Activated B cell treated with CpG ODN at 0.5 μM for 24 hours (primary cell): ENCODE data around the gene KHNYN. TPM values are rescaled to one million over a fixed set of nuclear protein-coding genes. Genes with fewer than 3 reads are reported as not detected.

ENCODE experiments used
- ATAC-seq: fragments of 200-7000 bp; cut with Tn5 transposase; one replicate; pipeline ENCODE4 v1.10.0; 2021; ENCODE audit warnings: low read depth, mild to moderate bottlenecking, moderate library complexity
- CTCF ChIA-PET: fragments of 350-600 bp; sonication (Branson Sonifier 250); formaldehyde crosslinking; loops from one replicate; lab custom pipeline; 2021; ENCODE audit warnings: antibody characterized with exemption; lab: Charles Lee
- POLR2A ChIA-PET: fragments of 350-600 bp; sonication (Branson Sonifier 250); formaldehyde crosslinking; loops from one replicate; lab custom pipeline; 2021; ENCODE audit warnings: antibody characterized with exemption; lab: Charles Lee
- DNase-seq: peaks from one replicate; pipeline ENCODE4 v3.0.0; 2022
- H3K27ac Mint-ChIP-seq: one replicate; pipeline ENCODE4 v1.8.0; 2020; ENCODE audit warnings: mixed read lengths
- H3K27me3 Mint-ChIP-seq: one replicate; pipeline ENCODE4 v1.8.0; 2021; ENCODE audit warnings: mixed read lengths
- H3K36me3 Mint-ChIP-seq: one replicate; pipeline ENCODE4 v1.8.0; 2021; ENCODE audit warnings: low read depth, mixed read lengths
- H3K4me1 Mint-ChIP-seq: one replicate; pipeline ENCODE4 v1.8.0; 2021; ENCODE audit warnings: mixed read lengths
- H3K4me3 Mint-ChIP-seq: one replicate; pipeline ENCODE4 v1.8.0; 2020; ENCODE audit warnings: mild to moderate bottlenecking, mixed read lengths
- H3K9me3 Mint-ChIP-seq: one replicate; pipeline ENCODE4 v1.8.0; 2020; ENCODE audit warnings: mixed read lengths
- intact Hi-C: fragments of 100-400 bp; cut with micrococcal nuclease; formaldehyde crosslinking; loops from one replicate; pipeline ENCODE4 v1.15.1; 2024
- total RNA-seq: library from RNA; stranded (reverse); gene quantifications from 2 replicates; pipeline ENCODE4 v1.2.3, GENCODE V29; 2022
- TF ChIP-seq, protein P1 (sequence below): fragments of 200-600 bp; IDR thresholded peaks from one replicate; pipeline ENCODE4 v1.8.0; 2022; ENCODE audit warnings: antibody characterized with exemption, mild to moderate bottlenecking

The KHNYN gene
- total RNA-seq, 1 donor from 2014 or later = 130 TPM

DNA sequence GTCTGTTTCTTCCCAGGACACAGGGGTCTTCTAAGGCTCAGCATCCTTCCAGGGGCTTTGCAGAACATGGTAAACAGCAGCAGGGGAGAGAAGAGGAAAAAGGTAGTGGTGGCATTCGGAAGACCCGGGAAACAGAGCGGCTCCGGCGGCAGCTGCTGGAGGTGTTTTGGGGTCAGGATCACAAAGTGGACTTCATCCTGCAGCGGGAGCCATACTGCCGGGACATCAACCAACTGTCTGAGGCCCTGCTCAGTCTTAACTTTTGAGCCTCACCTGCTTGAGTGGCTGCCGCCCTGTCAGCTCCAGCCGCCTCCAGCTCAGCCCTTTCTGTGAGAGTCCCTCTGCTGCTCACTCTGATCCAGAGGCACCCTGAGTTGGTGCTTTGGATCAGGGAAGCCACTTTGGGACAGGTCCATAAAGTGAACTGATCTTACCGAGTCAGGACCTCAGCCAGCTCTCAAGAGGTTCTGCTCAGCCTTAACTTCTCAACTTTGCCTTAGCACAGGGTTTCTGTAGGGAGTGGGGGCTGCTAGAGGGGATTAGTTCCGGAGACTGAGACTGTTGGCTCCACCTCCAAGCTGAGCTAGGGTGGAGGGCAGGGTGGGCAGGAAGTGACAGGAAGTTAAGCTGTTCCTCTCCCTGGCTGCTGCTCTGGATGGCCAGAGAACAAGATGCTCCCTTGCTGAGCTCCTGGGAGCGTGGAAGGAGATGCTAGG lies 7.4 kb downstream of the KHNYN start:
- ATAC-seq (no peak), DNase-seq (no peak)
- Mint-ChIP-seq H3K27me3 (no peaks in the 10 kb centered on the region), H3K27ac (peak overlapping the region; percentile 68), H3K4me1 (peaks cover 71% of the 10 kb centered on the region), H3K9me3 (no peaks in the 10 kb centered on the region), H3K4me3 (no peak overlapping the region), H3K36me3 (peaks cover 89% of the 10 kb centered on the region)
- ChIA-PET POLR2A (interaction anchor here (0.7 to 4.2 kb wide), 8 partner anchors 71 to 195 kb away, joined by 3 to 44 read pairs (median 6); partner anchors contain the start of genes ADCY4, LTB4R, RIPK3 and TINF2), CTCF (interaction anchor here (0.6 to 9.3 kb wide), 10 partner anchors 10 to 222 kb away, joined by 3 to 353 read pairs (median 4); partner anchors contain the start of genes ADCY4, CIDEB and MDP1)
- TF ChIP-seq, protein P1, sequence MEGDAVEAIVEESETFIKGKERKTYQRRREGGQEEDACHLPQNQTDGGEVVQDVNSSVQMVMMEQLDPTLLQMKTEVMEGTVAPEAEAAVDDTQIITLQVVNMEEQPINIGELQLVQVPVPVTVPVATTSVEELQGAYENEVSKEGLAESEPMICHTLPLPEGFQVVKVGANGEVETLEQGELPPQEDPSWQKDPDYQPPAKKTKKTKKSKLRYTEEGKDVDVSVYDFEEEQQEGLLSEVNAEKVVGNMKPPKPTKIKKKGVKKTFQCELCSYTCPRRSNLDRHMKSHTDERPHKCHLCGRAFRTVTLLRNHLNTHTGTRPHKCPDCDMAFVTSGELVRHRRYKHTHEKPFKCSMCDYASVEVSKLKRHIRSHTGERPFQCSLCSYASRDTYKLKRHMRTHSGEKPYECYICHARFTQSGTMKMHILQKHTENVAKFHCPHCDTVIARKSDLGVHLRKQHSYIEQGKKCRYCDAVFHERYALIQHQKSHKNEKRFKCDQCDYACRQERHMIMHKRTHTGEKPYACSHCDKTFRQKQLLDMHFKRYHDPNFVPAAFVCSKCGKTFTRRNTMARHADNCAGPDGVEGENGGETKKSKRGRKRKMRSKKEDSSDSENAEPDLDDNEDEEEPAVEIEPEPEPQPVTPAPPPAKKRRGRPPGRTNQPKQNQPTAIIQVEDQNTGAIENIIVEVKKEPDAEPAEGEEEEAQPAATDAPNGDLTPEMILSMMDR = no peak
- intact Hi-C loops = no loop called here

DNA sequence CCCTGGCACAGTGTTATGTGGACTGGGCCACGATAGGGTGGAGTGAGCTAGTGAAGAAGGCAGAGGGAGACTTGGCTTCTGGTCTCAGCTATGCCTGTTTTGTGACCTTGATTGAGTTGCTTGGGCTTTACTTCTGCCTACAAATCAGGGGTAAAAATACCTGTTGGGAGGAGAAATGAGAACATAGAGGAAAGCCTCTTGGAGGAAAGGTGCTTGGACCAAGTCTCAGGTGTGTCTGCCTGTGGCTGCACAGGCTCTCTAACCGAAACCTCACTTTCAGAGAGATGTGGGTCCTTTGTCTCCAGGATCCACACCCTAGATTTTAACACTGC lies 7.9 kb downstream of the KHNYN start:
- ATAC-seq = no peak
- peak overlapping the region; percentile 24 for H3K27ac Mint-ChIP-seq
- CTCF ChIA-PET = interaction anchor here (0.6 to 9.3 kb wide), 4 partner anchors 10 to 107 kb away, joined by 3 to 353 read pairs (median 26); partner anchors contain the start of gene ADCY4
- no peak overlapping the region for H3K4me3 Mint-ChIP-seq
- TF ChIP-seq, protein P1 = no peak
- intact Hi-C loops = no loop called here
- POLR2A ChIA-PET = interaction anchor here (1.8 to 4.2 kb wide), 4 partner anchors 72 to 195 kb away, joined by 6 to 44 read pairs (median 20); partner anchors contain the start of gene TINF2
- DNase-seq = no peak
- peaks cover 75% of the 10 kb centered on the region for H3K4me1 Mint-ChIP-seq
- H3K9me3 Mint-ChIP-seq = no peaks in the 10 kb centered on the region
- H3K27me3 Mint-ChIP-seq = no peaks in the 10 kb centered on the region
- peaks cover 91% of the 10 kb centered on the region for H3K36me3 Mint-ChIP-seq

DNA sequence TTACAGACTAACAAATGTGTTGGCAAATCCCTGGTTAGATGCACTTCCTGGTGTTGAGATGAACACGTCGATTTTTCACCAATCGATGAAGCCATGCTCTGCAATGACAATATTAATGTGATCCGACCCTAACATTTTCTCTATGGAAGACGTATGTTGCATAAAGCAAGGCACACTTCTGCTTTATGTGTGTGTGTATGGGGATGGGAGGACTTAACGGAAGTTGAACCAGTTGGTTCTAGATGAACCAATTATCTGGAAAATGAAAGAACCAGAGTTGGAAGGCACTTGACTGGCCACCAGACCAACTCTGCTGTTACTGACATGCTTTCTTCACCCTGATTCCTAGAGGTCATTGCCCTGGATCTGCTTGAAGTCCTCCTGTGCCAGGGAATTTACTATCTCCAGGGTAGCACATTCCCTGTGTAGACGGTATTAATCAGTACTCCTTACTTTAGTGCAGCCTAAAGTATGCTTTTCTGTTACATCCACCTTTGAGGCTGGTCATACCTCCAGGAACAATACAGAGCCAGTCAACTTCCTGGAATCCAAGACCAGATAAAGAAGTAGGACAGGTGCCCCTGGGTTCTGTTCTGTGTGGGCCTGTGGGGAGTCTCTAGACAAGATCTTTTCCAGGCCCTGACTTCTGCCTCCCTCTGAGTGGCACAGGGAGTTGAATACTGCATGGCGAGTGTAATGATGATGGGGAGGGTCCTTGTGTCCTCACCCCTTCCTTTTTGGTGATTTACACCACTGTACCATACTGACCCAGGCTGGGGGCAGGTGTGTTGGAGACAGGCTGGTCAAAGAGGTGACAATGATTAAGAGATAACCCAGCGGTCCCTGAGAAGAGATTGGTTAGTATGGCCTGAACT lies 8.7 kb downstream of the KHNYN start:
- Mint-ChIP-seq H3K36me3 (peaks cover 89% of the 10 kb centered on the region), H3K27ac (peak overlapping the region; percentile 35), H3K9me3 (no peaks in the 10 kb centered on the region), H3K27me3 (no peaks in the 10 kb centered on the region), H3K4me3 (no peak overlapping the region), H3K4me1 (peaks cover 75% of the 10 kb centered on the region)
- POLR2A ChIA-PET = interaction anchor here (0.6 to 5.4 kb wide), 5 partner anchors 8 to 348 kb away, joined by 6 to 87 read pairs (median 34); partner anchors contain the start of genes CBLN3 and KHNYN
- CTCF ChIA-PET = interaction anchor here (1.6 to 9.3 kb wide), 3 partner anchors 72 to 107 kb away, joined by 9 to 353 read pairs (median 44); partner anchors contain the start of gene ADCY4
- ATAC-seq (no peak), DNase-seq (no peak)
- intact Hi-C loops = no loop called here
- TF ChIP-seq, protein P1 = no peak

DNA sequence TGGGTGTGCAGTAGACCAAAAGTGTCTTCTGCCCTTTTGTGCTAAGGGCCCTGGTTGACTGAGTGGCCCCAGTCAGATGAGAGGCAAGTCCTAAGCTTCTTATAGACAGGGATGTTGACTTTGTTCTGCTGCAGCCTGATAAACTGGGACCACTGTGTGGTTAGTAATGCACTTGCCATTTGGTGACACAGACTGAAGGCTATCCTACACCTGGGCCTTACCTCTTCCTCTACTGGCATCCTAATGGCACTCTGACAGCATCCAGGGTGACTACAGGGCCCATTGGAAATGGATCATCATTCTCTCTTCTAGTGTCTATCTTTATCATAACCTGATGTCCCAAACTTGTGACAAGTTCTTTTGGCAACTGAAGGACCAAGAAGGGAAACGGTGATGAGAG lies 9.5 kb downstream of the KHNYN start:
- no peak for ATAC-seq
- H3K36me3 Mint-ChIP-seq = peaks cover 81% of the 10 kb centered on the region
- CTCF ChIA-PET = interaction anchor here (1.6 to 4.3 kb wide), 2 partner anchors 8 to 106 kb away, joined by 9 to 38 read pairs; no protein-coding TSS in a partner anchor
- no peak for DNase-seq
- no peaks in the 10 kb centered on the region for H3K27me3 Mint-ChIP-seq
- H3K4me1 Mint-ChIP-seq = peaks cover 76% of the 10 kb centered on the region
- peaks cover 1% of the 10 kb centered on the region for H3K9me3 Mint-ChIP-seq
- no peak overlapping the region for H3K27ac Mint-ChIP-seq
- no peak overlapping the region for H3K4me3 Mint-ChIP-seq
- POLR2A ChIA-PET = interaction anchor here (0.6 to 5.4 kb wide), 2 partner anchors 9 to 349 kb away, joined by 15 to 87 read pairs; partner anchors contain the start of genes CBLN3 and KHNYN
- intact Hi-C loops = no loop called here
- TF ChIP-seq, protein P1 = no peak
